HEK293 (cell line): ENCODE measurements around the gene MACO1.
"Not testable (repeated sequence)": the region's sequence is repeated elsewhere in the genome, so short reads cannot be mapped to it uniquely, and the experiment has no call there.

Experiments used
- CTCF ChIA-PET: fragments of 350-600 bp; formaldehyde crosslinking; extraction: SDS; loops from one replicate; lab custom pipeline; 2021; ENCODE audit warnings: antibody characterized with exemption; lab: Yijun Ruan, JAX
- POLR2A ChIA-PET: fragments of 300-600 bp; formaldehyde crosslinking; extraction: SDS; loops from one replicate; lab custom pipeline; 2020; ENCODE audit warnings: antibody characterized with exemption, inconsistent platforms; lab: Yijun Ruan, JAX
- H3K27ac ChIP-seq: fragments of 200-500 bp; sonication (Bioruptor generic); 2 replicates; pipeline ENCODE4 v1.5.1; 2014; ENCODE audit warnings: low read depth, low read length, control low read depth, inconsistent platforms; ENCODE audit errors: extremely low read depth
- H3K36me3 ChIP-seq, 2 experiments: fragments of 200-500 bp in 1 of 2; sonication (Bioruptor generic) in 1 of 2; 1 replicate in 1 of 2; 2 replicates in 1 of 2; pipeline ENCODE4 v1.5.1; 2014 to 2017; ENCODE audit warnings: inconsistent platforms in 2 of 2, low read length in 2 of 2; ENCODE audit not compliant: control insufficient read depth in 2 of 2, insufficient read depth in 1 of 2
- H3K4me1 ChIP-seq: fragments of 200-500 bp; sonication (Bioruptor generic); 2 replicates; pipeline ENCODE4 v1.5.1; 2014; ENCODE audit warnings: mild to moderate bottlenecking, low read length, inconsistent platforms; ENCODE audit not compliant: control insufficient read depth, insufficient read depth
- H3K4me3 ChIP-seq: 2 replicates; pipeline ENCODE4 v1.5.1; 2011; ENCODE audit warnings: low read depth, mild to moderate bottlenecking, control low read depth, low read length, moderate library complexity
- H3K9me3 ChIP-seq: fragments of 200-500 bp; sonication (Bioruptor generic); 2 replicates; pipeline ENCODE4 v1.5.1; 2014; ENCODE audit warnings: low read depth, low read length, inconsistent platforms; ENCODE audit not compliant: control insufficient read depth, insufficient read depth
- ZIC2 ChIP-seq: fragments of 450-650 bp; formaldehyde crosslinking; IDR thresholded peaks from 2 replicates; pipeline ENCODE4 v1.5.1; 2016; ENCODE audit warnings: missing biosample characterization, missing genetic modification characterization
- TF ChIP-seq, protein P1 (sequence below): fragments of 450-650 bp; formaldehyde crosslinking; IDR thresholded peaks from 2 replicates; pipeline ENCODE4 v1.5.1; 2017; ENCODE audit warnings: missing biosample characterization, missing genetic modification characterization
- TF ChIP-seq, protein P2 (sequence below): fragments of 450-650 bp; formaldehyde crosslinking; IDR thresholded peaks from 2 replicates; pipeline ENCODE4 v1.5.1; 2016; ENCODE audit warnings: missing biosample characterization, missing genetic modification characterization

The MACO1 gene

DNA sequence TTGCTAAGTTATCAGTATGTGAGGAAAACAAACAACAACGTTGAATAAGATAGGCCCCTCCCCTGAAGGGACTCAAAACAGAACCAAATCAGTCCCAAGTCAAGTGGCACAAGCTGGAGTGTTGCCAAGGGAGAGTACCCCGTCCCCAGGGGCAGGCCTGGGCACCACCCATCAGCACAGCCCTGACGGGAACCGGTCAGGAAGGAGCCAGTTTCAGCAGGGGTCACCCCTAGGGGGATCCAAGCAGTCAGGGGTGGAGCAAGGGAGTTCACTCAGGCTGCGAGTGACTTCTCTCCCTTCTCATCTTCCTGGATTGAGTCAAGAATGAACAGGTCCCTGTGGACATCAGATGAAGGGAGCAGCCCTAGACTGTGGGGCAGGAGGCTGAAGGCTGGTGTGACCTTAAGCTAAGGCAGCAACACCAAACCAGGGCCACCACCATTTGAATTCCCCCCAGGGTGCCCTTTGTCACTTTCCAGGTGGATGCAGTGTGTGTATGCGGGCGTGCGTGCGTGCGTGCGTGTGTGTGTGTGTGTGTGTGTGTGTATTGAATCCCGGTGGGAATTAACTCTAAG, 24.9 kb upstream of the MACO1 start:
- TF ChIP-seq, protein P1, sequence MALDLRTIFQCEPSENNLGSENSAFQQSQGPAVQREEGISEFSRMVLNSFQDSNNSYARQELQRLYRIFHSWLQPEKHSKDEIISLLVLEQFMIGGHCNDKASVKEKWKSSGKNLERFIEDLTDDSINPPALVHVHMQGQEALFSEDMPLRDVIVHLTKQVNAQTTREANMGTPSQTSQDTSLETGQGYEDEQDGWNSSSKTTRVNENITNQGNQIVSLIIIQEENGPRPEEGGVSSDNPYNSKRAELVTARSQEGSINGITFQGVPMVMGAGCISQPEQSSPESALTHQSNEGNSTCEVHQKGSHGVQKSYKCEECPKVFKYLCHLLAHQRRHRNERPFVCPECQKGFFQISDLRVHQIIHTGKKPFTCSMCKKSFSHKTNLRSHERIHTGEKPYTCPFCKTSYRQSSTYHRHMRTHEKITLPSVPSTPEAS (tag by site-specific recombination), result peak; percentile 32; the same call in 1 of the 2 replicates
- TF ChIP-seq ZIC2, result 0 out of 2 replicates have a peak, but pooled peaks have one; percentile 10
- TF ChIP-seq, protein P2, sequence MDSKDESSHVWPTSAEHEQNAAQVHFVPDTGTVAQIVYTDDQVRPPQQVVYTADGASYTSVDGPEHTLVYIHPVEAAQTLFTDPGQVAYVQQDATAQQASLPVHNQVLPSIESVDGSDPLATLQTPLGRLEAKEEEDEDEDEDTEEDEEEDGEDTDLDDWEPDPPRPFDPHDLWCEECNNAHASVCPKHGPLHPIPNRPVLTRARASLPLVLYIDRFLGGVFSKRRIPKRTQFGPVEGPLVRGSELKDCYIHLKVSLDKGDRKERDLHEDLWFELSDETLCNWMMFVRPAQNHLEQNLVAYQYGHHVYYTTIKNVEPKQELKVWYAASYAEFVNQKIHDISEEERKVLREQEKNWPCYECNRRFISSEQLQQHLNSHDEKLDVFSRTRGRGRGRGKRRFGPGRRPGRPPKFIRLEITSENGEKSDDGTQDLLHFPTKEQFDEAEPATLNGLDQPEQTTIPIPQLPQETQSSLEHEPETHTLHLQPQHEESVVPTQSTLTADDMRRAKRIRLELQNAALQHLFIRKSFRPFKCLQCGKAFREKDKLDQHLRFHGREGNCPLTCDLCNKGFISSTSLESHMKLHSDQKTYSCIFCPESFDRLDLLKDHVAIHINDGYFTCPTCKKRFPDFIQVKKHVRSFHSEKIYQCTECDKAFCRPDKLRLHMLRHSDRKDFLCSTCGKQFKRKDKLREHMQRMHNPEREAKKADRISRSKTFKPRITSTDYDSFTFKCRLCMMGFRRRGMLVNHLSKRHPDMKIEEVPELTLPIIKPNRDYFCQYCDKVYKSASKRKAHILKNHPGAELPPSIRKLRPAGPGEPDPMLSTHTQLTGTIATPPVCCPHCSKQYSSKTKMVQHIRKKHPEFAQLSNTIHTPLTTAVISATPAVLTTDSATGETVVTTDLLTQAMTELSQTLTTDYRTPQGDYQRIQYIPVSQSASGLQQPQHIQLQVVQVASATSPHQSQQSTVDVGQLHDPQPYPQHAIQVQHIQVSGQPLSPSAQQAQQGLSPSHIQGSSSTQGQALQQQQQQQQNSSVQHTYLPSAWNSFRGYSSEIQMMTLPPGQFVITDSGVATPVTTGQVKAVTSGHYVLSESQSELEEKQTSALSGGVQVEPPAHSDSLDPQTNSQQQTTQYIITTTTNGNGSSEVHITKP (tag by site-specific recombination), result peak; percentile 60
- POLR2A ChIA-PET, result interaction anchor here (0.7 kb wide), 1 partner anchor 26 kb away, joined by 3 read pairs; no protein-coding TSS in a partner anchor
- H3K36me3 ChIP-seq, H3K4me3 ChIP-seq, H3K27ac ChIP-seq, H3K9me3 ChIP-seq, H3K4me1 ChIP-seq, CTCF ChIA-PET: not testable (repeated sequence)

DNA sequence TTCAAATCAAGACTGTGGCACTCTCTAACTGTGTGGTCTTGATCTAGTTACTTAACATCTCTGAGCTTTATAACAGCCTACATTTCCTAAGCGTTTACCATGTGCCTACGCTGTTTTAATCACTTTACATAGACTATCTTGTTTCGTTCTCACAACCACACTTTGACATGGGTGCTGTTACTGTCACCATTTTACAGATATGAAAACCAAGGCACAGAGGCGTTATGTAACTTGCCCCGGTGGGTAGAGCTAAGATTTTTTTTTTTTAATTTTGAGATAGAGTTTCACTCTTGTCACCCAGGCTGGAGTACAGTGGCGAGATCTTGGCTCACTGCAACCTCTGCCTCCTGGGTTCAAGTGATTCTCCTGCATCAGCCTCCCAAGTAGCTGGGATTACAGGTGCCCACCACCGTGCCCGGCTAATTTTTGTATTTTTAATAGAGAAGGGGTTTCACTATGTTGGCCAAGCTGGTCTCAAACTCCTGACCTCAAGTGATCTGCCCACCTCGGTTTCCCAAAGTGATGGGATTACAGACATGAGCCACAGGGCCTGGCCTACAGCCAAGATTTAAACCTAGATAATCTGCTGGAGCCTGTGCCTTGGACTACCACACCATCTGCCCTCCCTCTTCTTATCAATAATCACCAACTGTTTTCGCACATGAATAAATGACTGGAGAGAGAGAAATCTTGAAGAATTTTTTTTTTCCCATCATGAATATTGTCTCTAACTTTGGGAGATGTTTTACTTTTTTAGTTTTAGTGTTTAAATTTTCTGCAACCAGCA, 20.9 kb upstream of the MACO1 start:
- CTCF ChIA-PET, H3K4me3 ChIP-seq, H3K36me3 ChIP-seq, H3K4me1 ChIP-seq, H3K9me3 ChIP-seq, POLR2A ChIA-PET, H3K27ac ChIP-seq: not testable (repeated sequence)

DNA sequence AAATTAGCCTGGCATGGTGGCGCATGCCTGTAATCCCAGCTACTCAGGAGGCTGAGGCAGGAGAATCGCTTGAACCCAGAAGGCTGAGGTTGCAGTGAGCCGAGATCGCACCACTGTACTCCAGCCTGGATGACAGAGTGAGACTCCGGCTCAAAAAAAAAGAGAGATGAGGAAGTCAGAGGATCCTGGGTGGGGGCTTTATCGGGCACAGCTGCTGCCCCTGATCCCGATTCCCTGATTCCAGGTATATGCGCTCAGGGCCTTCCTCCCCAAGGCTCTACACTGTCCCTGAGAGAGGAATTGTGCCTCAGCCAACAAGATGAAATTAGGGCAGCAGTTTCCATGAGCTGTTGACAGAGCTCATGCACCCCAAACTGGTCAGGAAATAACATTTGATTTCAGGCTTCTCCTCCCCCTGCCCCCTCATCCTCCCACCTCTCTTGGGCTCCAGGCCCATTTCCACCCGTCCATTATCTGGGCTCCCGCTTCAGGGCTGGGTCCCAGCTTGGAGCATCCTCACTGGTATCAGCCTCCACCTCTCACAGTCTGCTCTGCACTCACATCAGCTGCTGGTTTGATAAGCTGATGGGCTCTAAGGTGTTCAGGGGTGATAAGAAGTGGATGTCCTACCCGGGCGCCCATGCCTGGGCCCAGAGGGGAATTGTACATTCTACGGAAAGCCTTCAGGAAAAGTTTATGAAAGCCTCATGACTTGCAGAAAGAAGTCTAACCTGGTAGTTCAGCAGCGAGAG, 17.6 kb upstream of the MACO1 start:
- POLR2A ChIA-PET, H3K4me1 ChIP-seq, H3K27ac ChIP-seq, H3K36me3 ChIP-seq, H3K9me3 ChIP-seq, CTCF ChIA-PET, H3K4me3 ChIP-seq: not testable (repeated sequence)

DNA sequence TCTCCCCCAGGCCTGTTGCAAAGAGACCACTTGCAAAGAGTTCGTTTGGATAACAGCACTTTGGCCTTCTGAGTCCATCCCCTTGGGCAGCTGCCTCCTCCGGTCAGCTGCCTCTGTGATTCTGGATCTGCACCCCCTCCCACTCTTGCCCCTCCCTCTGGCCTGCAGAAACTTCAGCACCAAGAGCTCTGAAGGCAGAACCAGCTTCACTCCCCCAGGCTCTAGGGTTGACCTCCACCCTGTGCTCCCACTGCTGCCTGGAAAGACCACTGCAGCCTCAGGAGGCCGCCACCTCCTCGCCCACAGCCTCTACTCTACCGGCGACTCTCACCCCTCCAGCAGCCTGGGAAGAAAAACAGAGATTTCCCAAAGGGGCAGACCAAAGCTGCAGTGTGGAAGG, 16.5 kb upstream of the MACO1 start:
- POLR2A ChIA-PET, CTCF ChIA-PET: not testable (repeated sequence)

DNA sequence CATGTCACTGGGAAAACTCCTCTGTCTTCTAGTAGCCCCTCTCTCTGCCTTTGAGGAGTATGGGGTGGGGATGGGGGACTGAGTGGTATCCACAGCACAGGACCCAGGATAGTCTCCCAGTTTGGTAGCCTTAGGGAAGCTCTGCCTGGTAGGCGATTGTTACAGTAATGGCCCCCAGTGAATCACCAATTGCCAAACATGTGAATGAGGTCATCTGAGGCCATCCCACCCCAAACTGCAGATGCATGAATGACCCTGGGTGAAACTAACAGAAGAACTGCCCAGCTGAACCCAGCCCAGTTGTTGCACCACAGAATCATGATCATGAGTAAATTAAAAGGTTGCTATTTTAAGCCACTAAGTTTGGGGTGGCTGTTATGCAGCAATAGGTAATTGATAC, 16.1 kb upstream of the MACO1 start:
- POLR2A ChIA-PET, CTCF ChIA-PET, H3K36me3 ChIP-seq, H3K4me1 ChIP-seq, H3K27ac ChIP-seq, H3K9me3 ChIP-seq, H3K4me3 ChIP-seq: not testable (repeated sequence)

More for the DNA sequence above, 16.5 kb upstream of the MACO1 start:
- H3K36me3 ChIP-seq, H3K4me3 ChIP-seq, H3K9me3 ChIP-seq, H3K27ac ChIP-seq, H3K4me1 ChIP-seq: not testable (repeated sequence)

DNA sequence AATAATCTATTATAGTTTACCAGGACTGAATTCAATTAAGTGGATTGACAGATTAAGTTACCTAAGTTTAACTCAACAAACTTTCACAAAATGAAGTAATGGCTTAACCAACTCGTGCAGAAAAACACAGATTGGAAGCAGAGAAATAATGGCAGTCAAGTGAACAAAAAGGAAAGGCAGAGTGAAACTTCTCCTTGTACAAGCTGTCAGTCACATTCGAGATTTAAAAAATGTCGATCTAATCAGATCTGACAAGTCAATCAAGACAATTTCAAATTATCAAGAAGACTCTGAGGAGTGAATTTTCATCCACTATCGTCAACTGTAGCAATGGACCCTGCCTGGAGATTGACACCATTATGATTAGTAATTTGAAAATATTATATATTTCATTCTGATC, 13.4 kb upstream of the MACO1 start:
- CTCF ChIA-PET, H3K9me3 ChIP-seq, H3K4me1 ChIP-seq, POLR2A ChIA-PET, H3K27ac ChIP-seq, H3K4me3 ChIP-seq, H3K36me3 ChIP-seq: not testable (repeated sequence)

DNA sequence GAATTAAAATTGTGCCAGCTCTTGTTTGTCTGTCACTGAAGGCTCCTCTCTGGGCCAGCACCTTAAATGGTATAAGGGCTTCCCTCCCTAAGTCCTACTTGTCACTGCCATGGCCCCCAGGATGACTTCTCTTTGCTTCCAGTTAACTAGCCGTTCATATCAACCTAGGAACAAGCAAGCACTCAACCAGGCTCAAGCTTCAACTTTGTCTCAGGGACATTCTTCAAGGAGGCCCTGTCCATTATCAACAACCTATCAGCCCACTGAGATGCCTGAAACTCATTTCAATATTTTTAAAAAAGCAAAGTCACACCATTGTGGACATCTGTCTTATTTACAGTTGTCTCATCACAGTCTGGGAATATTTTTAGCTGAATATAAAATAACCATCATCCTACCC, 11.4 kb upstream of the MACO1 start:
- H3K36me3 ChIP-seq, H3K27ac ChIP-seq, POLR2A ChIA-PET, H3K9me3 ChIP-seq, H3K4me1 ChIP-seq, H3K4me3 ChIP-seq, CTCF ChIA-PET: not testable (repeated sequence)

DNA sequence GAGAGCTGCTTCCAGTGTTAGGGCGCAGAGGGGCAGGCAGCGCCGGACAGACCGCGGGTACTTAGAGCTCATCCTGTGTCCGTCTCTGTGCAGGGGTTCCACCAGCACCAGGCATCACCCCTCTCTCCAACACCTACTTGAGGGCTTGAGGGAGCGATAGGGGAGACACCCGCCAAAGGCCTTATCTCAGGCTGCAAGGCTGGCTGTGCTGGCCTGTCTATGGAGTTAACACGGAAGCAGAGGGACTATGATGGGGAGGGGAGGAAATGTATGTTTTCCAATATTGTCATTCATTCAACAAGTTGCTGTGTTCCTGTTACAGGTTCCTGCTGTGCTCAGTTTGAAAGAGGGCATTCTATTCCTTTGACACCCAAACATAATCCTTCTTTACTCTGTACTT, 10.0 kb upstream of the MACO1 start, which contains the start of gene RHCE:
RHCE (minus strand) TSS at position 111 of the 400 bp plus-strand sequence; CDS start at position 72, 39 bp downstream.
- POLR2A ChIA-PET, CTCF ChIA-PET, H3K4me1 ChIP-seq, H3K36me3 ChIP-seq, H3K4me3 ChIP-seq, H3K27ac ChIP-seq, H3K9me3 ChIP-seq: not testable (repeated sequence)
